HG03060 (cell line): ENCODE data around the gene TRMT112.
A peak's percentile ranks its signal among the peaks of the same experiment; 100 is the strongest.

Source experiments
- ATAC-seq: cut with Tn5 transposase; IDR thresholded peaks from one replicate; pipeline ENCODE4 v1.9.1; 2021; ENCODE audit warnings: low read depth, moderate number of reproducible peaks; ENCODE audit not compliant: unreplicated experiment

The TRMT112 gene

GRCh38 chr11:64352099-64352994, 35.0 kb upstream of the TRMT112 start:
- ATAC-seq: no peak

GRCh38 chr11:64351136-64351631, 33.8 kb upstream of the TRMT112 start:
- no peak for ATAC-seq

- no peak for ATAC-seq
These were observed 32.0 kb upstream of the TRMT112 start for GRCh38 chr11:64349404-64349803.

GRCh38 chr11:64349025-64349387, 31.6 kb upstream of the TRMT112 start:
- ATAC-seq: no peak

GRCh38 chr11:64348383-64349024, 31.1 kb upstream of the TRMT112 start:
- no peak for ATAC-seq

GRCh38 chr11:64347193-64347867, 30.0 kb upstream of the TRMT112 start:
- ATAC-seq: no peak

- ATAC-seq: no peak
These were observed 27.4 kb upstream of the TRMT112 start for GRCh38 chr11:64344787-64345186.

GRCh38 chr11:64343767-64344559, 26.6 kb upstream of the TRMT112 start:
- no peak for ATAC-seq

- ATAC-seq: no peak
These were observed 25.7 kb upstream of the TRMT112 start for GRCh38 chr11:64342869-64343745.

- no peak for ATAC-seq
These were observed 24.8 kb upstream of the TRMT112 start for GRCh38 chr11:64341851-64342791.

GRCh38 chr11:64341429-64341828, 24.1 kb upstream of the TRMT112 start:
- ATAC-seq: no peak

GRCh38 chr11:64340671-64341335, 23.4 kb upstream of the TRMT112 start:
- no peak for ATAC-seq

GRCh38 chr11:64339754-64340408, 22.5 kb upstream of the TRMT112 start, which contains the start of gene CCDC88B:
Gene CCDC88B (plus strand): TSS chr11:64340204. CDS start chr11:64340267, 63 bp downstream.
- peak; percentile 40 for ATAC-seq

- no peak for ATAC-seq
These were observed 21.9 kb upstream of the TRMT112 start for GRCh38 chr11:64339286-64339685.

GRCh38 chr11:64338716-64339115, 21.4 kb upstream of the TRMT112 start:
- ATAC-seq: no peak

- ATAC-seq: no peak
These were observed 20.3 kb upstream of the TRMT112 start for GRCh38 chr11:64337538-64338249.
